ENCODE data around the gene ZACN. TPM values are rescaled to one million over a fixed set of nuclear protein-coding genes. Genes with fewer than 3 reads are reported as not detected.

ZACN gene
- polyA plus RNA-seq, 3 donors: 0.09 TPM; not detected in 2

DNA sequence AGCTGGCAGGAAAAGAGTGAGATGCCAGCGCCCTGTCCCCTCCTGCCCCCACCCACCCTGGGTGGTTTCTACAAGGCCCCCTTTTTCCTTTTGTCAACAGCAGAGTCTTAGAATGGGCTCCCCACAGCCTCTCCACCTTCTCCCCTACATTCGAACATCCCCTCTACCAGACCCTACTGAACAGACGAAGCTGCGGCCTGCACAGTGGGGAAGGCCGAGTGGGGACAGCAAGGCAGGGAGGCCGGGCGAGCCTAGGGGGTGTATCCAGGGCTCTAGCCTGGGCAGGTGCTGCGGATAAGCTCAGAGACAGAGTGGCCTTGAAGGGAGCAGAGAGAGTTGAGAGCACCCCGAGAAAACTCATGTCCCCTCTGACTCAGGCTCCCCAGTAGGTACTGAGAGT, 7.4 kb downstream of the ZACN start:
- no peak overlapping the region for H2AFZ ChIP-seq (ENCODE audit: insufficient read depth, low read depth, low read length, poor library complexity, severe bottlenecking)
- peaks cover 89 to 96% of the 10 kb centered on the region in 2 donors for H3K36me3 ChIP-seq (replicated peaks in 1 of 2; ENCODE audit: control insufficient read depth in 1 of 2, insufficient read depth in 2 of 2, low read length in 2 of 2)
- H3K79me2 ChIP-seq (ENCODE audit: insufficient read depth, low read length): no peaks in the 10 kb centered on the region
- WGBS (ENCODE audit: insufficient coverage): 98% methylated on average over 9 of the region's 9 CpGs
- Mint-ChIP-seq H3K27me3 (ENCODE audit: low read depth in 3 of 3) (peaks cover 0 to 3% (median 2%) of the 10 kb centered on the region in 3 donors), H3K27ac (no peak overlapping the region), H3K4me1 (no peaks in the 10 kb centered on the region), H3K4me3 (no peak overlapping the region), H3K9me3 (no peaks in the 10 kb centered on the region), H3K36me3 (peaks cover 83 to 93% of the 10 kb centered on the region in 2 donors)
- no peak overlapping the region for H3K4me3 ChIP-seq (replicated peaks in 1 of 3; ENCODE audit: low read depth in 2 of 3, low read length in 3 of 3)
- no peaks in the 10 kb centered on the region for H3K27me3 ChIP-seq (ENCODE audit: control insufficient read depth in 2 of 2, insufficient read depth in 2 of 2, low read length in 2 of 2)
- no peak overlapping the region for H3K9ac ChIP-seq (ENCODE audit: insufficient read depth, low read length, poor library complexity, severe bottlenecking)
- H3K9me3 ChIP-seq (replicated peaks in 1 of 2; ENCODE audit: control insufficient read depth in 1 of 2, insufficient read depth in 1 of 2, low read length in 2 of 2): no peaks in the 10 kb centered on the region
- no peak overlapping the region for H3K27ac ChIP-seq (ENCODE audit: low read depth in 1 of 2, low read length in 2 of 2)
- no peak for TF ChIP-seq CTCF (IDR thresholded peaks at IDR 0.05)
- no peaks in the 10 kb centered on the region for H4K20me1 ChIP-seq (ENCODE audit: insufficient read depth, low read length)
- DNase-seq: no peak
- no peak overlapping the region for H3K4me2 ChIP-seq (replicated peaks; ENCODE audit: extremely low read depth, low read length, poor library complexity, severe bottlenecking)
- intact Hi-C loops (cut with micrococcal nuclease): no loop called here
- no peaks in the 10 kb centered on the region for H3K4me1 ChIP-seq (ENCODE audit: control insufficient read depth in 1 of 2, insufficient read depth in 2 of 2, low read length in 2 of 2)

DNA sequence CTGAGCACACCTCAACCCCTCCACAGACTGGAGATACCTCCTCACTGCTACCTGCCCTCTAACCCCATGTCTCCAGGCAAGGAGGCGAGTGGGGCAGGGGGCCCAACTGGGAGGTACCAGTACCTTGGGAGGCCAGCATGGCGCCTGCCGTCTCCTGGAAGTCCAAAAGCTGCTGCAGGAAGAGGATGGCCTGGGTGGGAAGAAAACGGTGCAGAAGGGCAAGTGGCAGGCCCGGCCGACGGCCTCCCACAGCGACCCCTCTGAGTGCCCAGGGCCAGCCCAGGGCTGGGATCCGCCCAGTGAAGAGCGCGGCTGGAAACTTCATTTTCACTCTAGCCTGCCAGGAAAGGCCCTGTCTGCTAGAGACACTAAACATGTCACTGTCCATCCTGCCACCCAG, 8.5 kb downstream of the ZACN start:
- Histone ChIP-seq H3K4me1 (ENCODE audit: control insufficient read depth in 1 of 2, insufficient read depth in 2 of 2, low read length in 2 of 2) (no peaks in the 10 kb centered on the region), H3K79me2 (ENCODE audit: insufficient read depth, low read length) (no peaks in the 10 kb centered on the region), H4K20me1 (ENCODE audit: insufficient read depth, low read length) (no peaks in the 10 kb centered on the region), H3K9ac (ENCODE audit: insufficient read depth, low read length, poor library complexity, severe bottlenecking) (no peak overlapping the region), H2AFZ (ENCODE audit: insufficient read depth, low read depth, low read length, poor library complexity, severe bottlenecking) (no peak overlapping the region), H3K4me3 (replicated peaks in 1 of 3; ENCODE audit: low read depth in 2 of 3, low read length in 3 of 3) (no peak overlapping the region), H3K27me3 (ENCODE audit: control insufficient read depth in 2 of 2, insufficient read depth in 2 of 2, low read length in 2 of 2) (no peaks in the 10 kb centered on the region), H3K9me3 (replicated peaks in 1 of 2; ENCODE audit: control insufficient read depth in 1 of 2, insufficient read depth in 1 of 2, low read length in 2 of 2) (no peaks in the 10 kb centered on the region), H3K4me2 (replicated peaks; ENCODE audit: extremely low read depth, low read length, poor library complexity, severe bottlenecking) (no peak overlapping the region), H3K27ac (ENCODE audit: low read depth in 1 of 2, low read length in 2 of 2) (no peak overlapping the region), H3K36me3 (replicated peaks in 1 of 2; ENCODE audit: control insufficient read depth in 1 of 2, insufficient read depth in 2 of 2, low read length in 2 of 2) (peaks cover 97 to 100% of the 10 kb centered on the region in 2 donors)
- peaks cover 2% of the 10 kb centered on the region for H3K4me1 Mint-ChIP-seq
- no peaks in the 10 kb centered on the region for H3K9me3 Mint-ChIP-seq
- H3K27ac Mint-ChIP-seq: no peak overlapping the region
- no peak for TF ChIP-seq CTCF (IDR thresholded peaks at IDR 0.05)
- DNase-seq: no peak
- intact Hi-C loops (cut with micrococcal nuclease): no loop called here
- peaks cover 88 to 99% of the 10 kb centered on the region in 2 donors for H3K36me3 Mint-ChIP-seq
- 97% methylated on average over 5 of the region's 11 CpGs for WGBS (ENCODE audit: insufficient coverage)
- H3K4me3 Mint-ChIP-seq: no peak overlapping the region
- peaks cover 0 to 3% (median 2%) of the 10 kb centered on the region in 3 donors for H3K27me3 Mint-ChIP-seq (ENCODE audit: low read depth in 3 of 3)
